ENCODE data around the gene TM9SF3.

DNA sequence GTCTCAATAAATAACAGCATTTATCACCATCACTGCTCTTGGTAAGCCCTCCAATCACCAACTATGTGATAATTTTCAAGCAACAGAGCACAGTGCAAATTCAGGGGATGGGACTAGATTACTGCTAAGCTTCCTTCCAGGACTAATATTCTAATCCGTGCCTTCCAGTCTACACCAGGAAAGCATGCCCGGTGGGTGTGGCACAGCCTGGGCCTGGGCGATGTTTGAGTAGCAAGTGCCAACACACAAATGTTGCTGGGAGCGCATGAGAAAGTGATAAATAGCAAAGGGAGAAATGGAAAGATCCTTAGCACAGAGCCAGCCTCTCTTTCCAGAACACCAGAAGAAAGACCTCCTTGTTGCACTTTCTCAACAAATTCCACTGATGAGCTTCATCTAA, 13.5 kb upstream of the TM9SF3 start:
- TF ChIP-seq, protein P1, sequence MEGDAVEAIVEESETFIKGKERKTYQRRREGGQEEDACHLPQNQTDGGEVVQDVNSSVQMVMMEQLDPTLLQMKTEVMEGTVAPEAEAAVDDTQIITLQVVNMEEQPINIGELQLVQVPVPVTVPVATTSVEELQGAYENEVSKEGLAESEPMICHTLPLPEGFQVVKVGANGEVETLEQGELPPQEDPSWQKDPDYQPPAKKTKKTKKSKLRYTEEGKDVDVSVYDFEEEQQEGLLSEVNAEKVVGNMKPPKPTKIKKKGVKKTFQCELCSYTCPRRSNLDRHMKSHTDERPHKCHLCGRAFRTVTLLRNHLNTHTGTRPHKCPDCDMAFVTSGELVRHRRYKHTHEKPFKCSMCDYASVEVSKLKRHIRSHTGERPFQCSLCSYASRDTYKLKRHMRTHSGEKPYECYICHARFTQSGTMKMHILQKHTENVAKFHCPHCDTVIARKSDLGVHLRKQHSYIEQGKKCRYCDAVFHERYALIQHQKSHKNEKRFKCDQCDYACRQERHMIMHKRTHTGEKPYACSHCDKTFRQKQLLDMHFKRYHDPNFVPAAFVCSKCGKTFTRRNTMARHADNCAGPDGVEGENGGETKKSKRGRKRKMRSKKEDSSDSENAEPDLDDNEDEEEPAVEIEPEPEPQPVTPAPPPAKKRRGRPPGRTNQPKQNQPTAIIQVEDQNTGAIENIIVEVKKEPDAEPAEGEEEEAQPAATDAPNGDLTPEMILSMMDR (IDR thresholded peaks at IDR 0.05; ENCODE audit: insufficient read depth, low read length, poor library complexity, severe bottlenecking) = no peak
- no peak for TF ChIP-seq EZH2phosphoT487 (conservative IDR thresholded peaks at IDR 0.05; ENCODE audit: low read length)
